ENCODE results near the gene GRK5. TPM values are rescaled to one million over a fixed set of nuclear protein-coding genes. Genes with fewer than 3 reads are reported as not detected.

The GRK5 gene
- total RNA-seq, 1 experiment from 2014 or later: 0.82 TPM

DNA sequence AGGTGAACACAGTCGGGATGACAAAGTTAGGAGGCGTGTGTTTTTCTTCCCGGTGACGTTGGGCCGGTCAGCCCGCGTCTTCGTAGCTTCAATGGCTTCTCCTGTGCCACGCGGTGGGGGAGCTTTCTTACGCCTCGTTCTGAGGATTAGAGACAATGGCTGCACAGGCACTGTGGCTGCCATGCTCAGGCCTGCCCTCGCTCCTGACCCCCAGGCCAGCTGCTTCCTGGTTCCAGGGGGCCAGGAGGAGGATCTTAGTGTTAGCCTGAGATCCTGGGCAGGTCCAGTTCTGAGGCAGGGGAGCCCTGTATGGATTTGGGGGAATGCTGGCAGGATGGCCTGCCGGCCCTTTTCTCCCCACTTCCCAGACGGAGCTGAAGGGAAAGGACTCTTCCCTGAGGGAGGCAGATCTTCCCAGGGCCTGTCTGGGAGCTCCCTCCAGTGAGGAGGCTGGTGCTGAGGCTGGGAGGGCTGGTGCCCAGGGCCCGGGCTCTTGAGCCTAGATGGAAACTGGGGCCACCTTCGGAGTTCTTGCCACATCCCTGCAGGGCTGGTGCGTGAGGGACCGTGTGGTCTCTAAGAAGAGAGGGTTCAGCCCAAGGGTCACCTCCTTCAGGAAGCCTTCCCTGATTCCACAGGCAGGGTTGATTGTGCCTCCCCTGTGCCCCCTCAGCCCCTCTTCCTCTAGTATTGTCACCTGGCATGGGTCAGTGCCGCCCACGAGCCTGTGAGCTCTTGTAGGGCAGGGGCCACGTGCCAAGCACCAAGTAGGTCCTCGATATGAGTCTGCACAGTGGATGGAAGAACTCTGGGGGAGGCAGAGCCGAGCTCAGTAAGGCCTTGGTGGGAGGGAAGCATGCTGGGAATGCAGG is 101.4 kb downstream of the GRK5 start:
- peaks cover 8% of the 10 kb centered on the region for H3K9me3 Mint-ChIP-seq (ENCODE audit: unreplicated experiment)
- H3K27ac Mint-ChIP-seq (ENCODE audit: low read depth, unreplicated experiment): no peak overlapping the region
- BruUV-seq (replicated peaks): no TSS peak
- peaks cover 30% of the 10 kb centered on the region for H3K4me1 Mint-ChIP-seq (ENCODE audit: insufficient read depth, unreplicated experiment)
- TF ChIP-seq, protein P1, sequence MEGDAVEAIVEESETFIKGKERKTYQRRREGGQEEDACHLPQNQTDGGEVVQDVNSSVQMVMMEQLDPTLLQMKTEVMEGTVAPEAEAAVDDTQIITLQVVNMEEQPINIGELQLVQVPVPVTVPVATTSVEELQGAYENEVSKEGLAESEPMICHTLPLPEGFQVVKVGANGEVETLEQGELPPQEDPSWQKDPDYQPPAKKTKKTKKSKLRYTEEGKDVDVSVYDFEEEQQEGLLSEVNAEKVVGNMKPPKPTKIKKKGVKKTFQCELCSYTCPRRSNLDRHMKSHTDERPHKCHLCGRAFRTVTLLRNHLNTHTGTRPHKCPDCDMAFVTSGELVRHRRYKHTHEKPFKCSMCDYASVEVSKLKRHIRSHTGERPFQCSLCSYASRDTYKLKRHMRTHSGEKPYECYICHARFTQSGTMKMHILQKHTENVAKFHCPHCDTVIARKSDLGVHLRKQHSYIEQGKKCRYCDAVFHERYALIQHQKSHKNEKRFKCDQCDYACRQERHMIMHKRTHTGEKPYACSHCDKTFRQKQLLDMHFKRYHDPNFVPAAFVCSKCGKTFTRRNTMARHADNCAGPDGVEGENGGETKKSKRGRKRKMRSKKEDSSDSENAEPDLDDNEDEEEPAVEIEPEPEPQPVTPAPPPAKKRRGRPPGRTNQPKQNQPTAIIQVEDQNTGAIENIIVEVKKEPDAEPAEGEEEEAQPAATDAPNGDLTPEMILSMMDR (IDR thresholded peaks at IDR 0.05; ENCODE audit: unreplicated experiment): no peak
- no peak overlapping the region for H3K4me3 Mint-ChIP-seq (ENCODE audit: unreplicated experiment)
- no peaks in the 10 kb centered on the region for H3K36me3 Mint-ChIP-seq (ENCODE audit: insufficient read depth, unreplicated experiment)
- no peaks in the 10 kb centered on the region for H3K27me3 Mint-ChIP-seq (ENCODE audit: insufficient read depth, unreplicated experiment)
- intact Hi-C loops (cut with micrococcal nuclease): no loop called here
- CTCF ChIA-PET: interaction anchor here (1.0 to 1.3 kb wide), 2 partner anchors 100 to 102 kb away, joined by 3 to 4 read pairs; no protein-coding TSS in a partner anchor
- DNase-seq (ENCODE audit: unreplicated experiment): no peak
- POLR2A ChIA-PET: no interaction called here

DNA sequence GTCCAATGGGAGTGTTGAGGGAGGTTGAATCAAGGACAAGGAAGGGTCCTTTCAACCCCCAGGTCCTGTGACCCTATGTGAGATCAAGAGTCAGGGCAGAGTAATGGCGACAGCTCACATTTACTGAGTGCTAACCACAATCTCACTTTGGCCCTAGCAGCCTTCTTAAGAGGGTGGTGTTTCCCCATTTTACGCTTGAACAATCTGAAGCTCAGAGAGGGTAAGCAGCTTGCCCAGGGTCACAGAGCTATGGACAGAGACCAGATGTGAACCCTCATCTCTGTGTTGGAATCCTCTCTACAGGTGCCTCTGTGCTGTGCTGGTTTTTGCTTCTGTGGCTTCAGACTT is 102.0 kb downstream of the GRK5 start:
- H3K4me3 Mint-ChIP-seq (ENCODE audit: unreplicated experiment): no peak overlapping the region
- ChIA-PET CTCF (interaction anchor here (1.0 to 1.3 kb wide), 2 partner anchors 101 to 103 kb away, joined by 3 to 4 read pairs; no protein-coding TSS in a partner anchor), POLR2A (no interaction called here)
- intact Hi-C loops (cut with micrococcal nuclease): no loop called here
- H3K9me3 Mint-ChIP-seq (ENCODE audit: unreplicated experiment): peaks cover 8% of the 10 kb centered on the region
- no TSS peak for BruUV-seq (replicated peaks)
- H3K27ac Mint-ChIP-seq (ENCODE audit: low read depth, unreplicated experiment): no peak overlapping the region
- DNase-seq (ENCODE audit: unreplicated experiment): no peak
- peaks cover 27% of the 10 kb centered on the region for H3K4me1 Mint-ChIP-seq (ENCODE audit: insufficient read depth, unreplicated experiment)
- H3K27me3 Mint-ChIP-seq (ENCODE audit: insufficient read depth, unreplicated experiment): no peaks in the 10 kb centered on the region
- TF ChIP-seq, protein P1 (IDR thresholded peaks at IDR 0.05; ENCODE audit: unreplicated experiment): no peak
- no peaks in the 10 kb centered on the region for H3K36me3 Mint-ChIP-seq (ENCODE audit: insufficient read depth, unreplicated experiment)

DNA sequence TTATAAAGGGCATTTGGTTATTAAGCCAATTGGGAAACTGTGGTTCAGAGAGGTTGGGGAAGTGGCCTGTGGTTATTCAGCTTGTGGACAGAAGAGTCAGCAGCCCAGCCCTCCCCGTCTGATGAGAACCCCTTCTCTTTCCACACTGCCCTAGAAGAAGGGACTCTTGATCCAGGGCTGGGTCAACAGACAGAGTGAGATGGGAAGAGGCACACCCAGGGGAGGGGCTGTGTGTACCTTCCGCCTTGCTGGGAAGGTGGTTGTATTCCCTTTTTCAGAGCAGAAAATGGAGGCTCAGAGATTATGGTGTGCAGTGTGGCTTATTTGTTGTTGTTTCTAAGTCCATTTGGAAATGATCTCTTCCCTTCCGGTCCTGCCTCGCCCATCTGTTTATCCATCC is 103.4 kb downstream of the GRK5 start:
- no peaks in the 10 kb centered on the region for H3K36me3 Mint-ChIP-seq (ENCODE audit: insufficient read depth, unreplicated experiment)
- H3K9me3 Mint-ChIP-seq (ENCODE audit: unreplicated experiment): peaks cover 8% of the 10 kb centered on the region
- no peak for DNase-seq (ENCODE audit: unreplicated experiment)
- TF ChIP-seq, protein P1 (IDR thresholded peaks at IDR 0.05; ENCODE audit: unreplicated experiment): no peak
- H3K27me3 Mint-ChIP-seq (ENCODE audit: insufficient read depth, unreplicated experiment): no peaks in the 10 kb centered on the region
- no TSS peak for BruUV-seq (replicated peaks)
- no peak overlapping the region for H3K4me3 Mint-ChIP-seq (ENCODE audit: unreplicated experiment)
- intact Hi-C loops (cut with micrococcal nuclease): no loop called here
- peaks cover 29% of the 10 kb centered on the region for H3K4me1 Mint-ChIP-seq (ENCODE audit: insufficient read depth, unreplicated experiment)
- no peak overlapping the region for H3K27ac Mint-ChIP-seq (ENCODE audit: low read depth, unreplicated experiment)
- ChIA-PET CTCF (interaction anchor here (1.0 kb wide), 1 partner anchor 54 kb away, joined by 3 read pairs; no protein-coding TSS in a partner anchor), POLR2A (interaction anchor here (0.6 kb wide), 1 partner anchor 115 kb away, joined by 3 read pairs; no protein-coding TSS in a partner anchor)

DNA sequence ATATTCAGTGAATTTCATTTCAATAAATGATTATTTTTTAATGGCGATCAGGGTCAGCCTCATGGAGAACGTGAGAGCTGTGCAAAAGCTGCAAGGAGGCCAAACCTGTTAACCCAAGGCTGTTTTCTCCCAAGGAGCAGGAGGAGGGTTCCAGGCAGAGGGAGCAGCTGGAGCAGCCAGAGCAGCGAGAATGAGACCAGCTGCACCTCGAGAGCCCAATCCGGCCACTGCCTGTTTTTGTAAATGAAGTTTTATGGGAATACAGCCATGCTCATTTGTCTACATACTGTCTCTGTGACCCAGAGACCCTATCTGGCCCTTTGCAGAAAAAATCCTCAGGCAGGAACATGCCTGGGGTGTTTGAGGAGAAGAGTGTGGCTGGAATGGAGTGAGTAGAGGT is 104.9 kb downstream of the GRK5 start:
- Mint-ChIP-seq H3K27ac (ENCODE audit: low read depth, unreplicated experiment) (no peak overlapping the region), H3K4me1 (ENCODE audit: insufficient read depth, unreplicated experiment) (peaks cover 24% of the 10 kb centered on the region), H3K36me3 (ENCODE audit: insufficient read depth, unreplicated experiment) (no peaks in the 10 kb centered on the region), H3K27me3 (ENCODE audit: insufficient read depth, unreplicated experiment) (no peaks in the 10 kb centered on the region), H3K9me3 (ENCODE audit: unreplicated experiment) (peaks cover 8% of the 10 kb centered on the region), H3K4me3 (ENCODE audit: unreplicated experiment) (no peak overlapping the region)
- no peak for DNase-seq (ENCODE audit: unreplicated experiment)
- TF ChIP-seq, protein P1 (IDR thresholded peaks at IDR 0.05; ENCODE audit: unreplicated experiment): no peak
- CTCF ChIA-PET: no interaction called here
- intact Hi-C loops (cut with micrococcal nuclease): no loop called here
- no TSS peak for BruUV-seq (replicated peaks)
- POLR2A ChIA-PET: interaction anchor here (0.8 kb wide), 1 partner anchor 19 kb away, joined by 4 read pairs; no protein-coding TSS in a partner anchor
